Activated CD8-positive, alpha-beta T cell treated with anti-CD3 and anti-CD28 coated beads for 36 hours (primary cell): ENCODE results near the gene TRPC4AP. TPM values are rescaled to one million over a fixed set of nuclear protein-coding genes. Genes with fewer than 3 reads are reported as not detected.

Source experiments
- ATAC-seq: fragments of 200-7000 bp; cut with Tn5 transposase; one replicate; pipeline ENCODE4 v1.10.0; 2021; ENCODE audit warnings: mild to moderate bottlenecking, moderate library complexity
- CTCF ChIA-PET: fragments of 350-600 bp; sonication (Branson Sonifier 250); formaldehyde crosslinking; loops from one replicate; lab custom pipeline; 2021; ENCODE audit warnings: antibody characterized with exemption; lab: Charles Lee
- POLR2A ChIA-PET: fragments of 350-600 bp; sonication (Branson Sonifier 250); formaldehyde crosslinking; loops from one replicate; lab custom pipeline; 2021; ENCODE audit warnings: antibody characterized with exemption; lab: Charles Lee
- DNase-seq: peaks from one replicate; pipeline ENCODE4 v3.0.0-alpha.2; 2020
- H3K27ac Mint-ChIP-seq: one replicate; pipeline ENCODE4 v1.8.0; 2021; ENCODE audit warnings: mild to moderate bottlenecking, mixed read lengths
- H3K27me3 Mint-ChIP-seq: one replicate; pipeline ENCODE4 v1.8.0; 2021; ENCODE audit warnings: mixed read lengths
- H3K36me3 Mint-ChIP-seq: one replicate; pipeline ENCODE4 v1.8.0; 2021; ENCODE audit warnings: low read depth, mixed read lengths
- H3K4me1 Mint-ChIP-seq: one replicate; pipeline ENCODE4 v1.8.0; 2021; ENCODE audit warnings: low read depth, mixed read lengths
- H3K4me3 Mint-ChIP-seq: one replicate; pipeline ENCODE4 v1.8.0; 2021; ENCODE audit warnings: mild to moderate bottlenecking, moderate library complexity, mixed read lengths
- H3K9me3 Mint-ChIP-seq: one replicate; pipeline ENCODE4 v1.8.0; 2021; ENCODE audit warnings: mixed read lengths
- CTCF ChIP-seq: fragments of 200-600 bp; IDR thresholded peaks from one replicate; pipeline ENCODE4 v1.8.0; 2022; ENCODE audit warnings: antibody characterized with exemption, mild to moderate bottlenecking
- intact Hi-C: fragments of 100-400 bp; cut with micrococcal nuclease; formaldehyde crosslinking; loops from one replicate; pipeline ENCODE4 v1.10.0; 2022
- total RNA-seq, 2 experiments: library from RNA; stranded (reverse); gene quantifications; one replicate each; pipeline ENCODE4 v1.2.3, GENCODE V29; 2021

TRPC4AP gene
- total RNA-seq, 2 experiments from 2014 or later, result 34.2 to 38.2 TPM

GRCh38 chr20:35027301-35027700 is 65.3 kb downstream of the TRPC4AP start:
- no peak overlapping the region for H3K4me3 Mint-ChIP-seq
- no peak for DNase-seq
- TF ChIP-seq CTCF, result no peak
- intact Hi-C loops, result no loop called here
- H3K27ac Mint-ChIP-seq, result peak overlapping the region; percentile 25
- peaks cover 16% of the 10 kb centered on the region for H3K36me3 Mint-ChIP-seq
- POLR2A ChIA-PET, result no interaction called here
- no peaks in the 10 kb centered on the region for H3K27me3 Mint-ChIP-seq
- H3K9me3 Mint-ChIP-seq, result no peaks in the 10 kb centered on the region
- H3K4me1 Mint-ChIP-seq, result peaks cover 4% of the 10 kb centered on the region
- ATAC-seq, result no peak
- CTCF ChIA-PET, result no interaction called here

- H3K4me3 Mint-ChIP-seq, result no peak overlapping the region
- DNase-seq (no peak), ATAC-seq (no peak)
- TF ChIP-seq CTCF, result no peak
- H3K27ac Mint-ChIP-seq, result no peak overlapping the region
- intact Hi-C loops, result no loop called here
- H3K4me1 Mint-ChIP-seq, result peaks cover 4% of the 10 kb centered on the region
- peaks cover 6% of the 10 kb centered on the region for H3K36me3 Mint-ChIP-seq
- ChIA-PET CTCF (interaction anchor here (1.0 kb wide), 1 partner anchor 70 kb away, joined by 3 read pairs; no protein-coding TSS in a partner anchor), POLR2A (no interaction called here)
- no peaks in the 10 kb centered on the region for H3K27me3 Mint-ChIP-seq
- no peaks in the 10 kb centered on the region for H3K9me3 Mint-ChIP-seq
These were observed 67.5 kb downstream of the TRPC4AP start for GRCh38 chr20:35025116-35025515.

- peaks cover 4% of the 10 kb centered on the region for H3K4me1 Mint-ChIP-seq
- intact Hi-C loops, result no loop called here
These were observed 69.0 kb downstream of the TRPC4AP start for GRCh38 chr20:35023624-35024023.

GRCh38 chr20:35021831-35022230 is 70.8 kb downstream of the TRPC4AP start:
- CTCF ChIA-PET, result no interaction called here
- Mint-ChIP-seq H3K36me3 (peaks cover 5% of the 10 kb centered on the region), H3K4me3 (no peak overlapping the region), H3K4me1 (no peaks in the 10 kb centered on the region), H3K27me3 (no peaks in the 10 kb centered on the region), H3K27ac (no peak overlapping the region), H3K9me3 (no peaks in the 10 kb centered on the region)
- ATAC-seq, result no peak
- TF ChIP-seq CTCF, result no peak
- POLR2A ChIA-PET, result no interaction called here
- intact Hi-C loops, result no loop called here
- DNase-seq, result no peak

More at GRCh38 chr20:35023624-35024023, 69.0 kb downstream of the TRPC4AP start:
- ATAC-seq (no peak), DNase-seq (no peak)
- Mint-ChIP-seq H3K4me3 (no peak overlapping the region), H3K27me3 (no peaks in the 10 kb centered on the region), H3K36me3 (peaks cover 6% of the 10 kb centered on the region), H3K9me3 (no peaks in the 10 kb centered on the region), H3K27ac (no peak overlapping the region)
- ChIA-PET POLR2A (no interaction called here), CTCF (no interaction called here)
- no peak for TF ChIP-seq CTCF

GRCh38 chr20:35021063-35021462 is 71.5 kb downstream of the TRPC4AP start:
- peaks cover 5% of the 10 kb centered on the region for H3K36me3 Mint-ChIP-seq
- intact Hi-C loops, result no loop called here
- no peak for ATAC-seq
- no peak for TF ChIP-seq CTCF
- POLR2A ChIA-PET, result no interaction called here
- CTCF ChIA-PET, result no interaction called here
- DNase-seq, result no peak
- H3K4me3 Mint-ChIP-seq, result no peak overlapping the region
- no peaks in the 10 kb centered on the region for H3K4me1 Mint-ChIP-seq
- no peaks in the 10 kb centered on the region for H3K27me3 Mint-ChIP-seq
- H3K27ac Mint-ChIP-seq, result no peak overlapping the region
- H3K9me3 Mint-ChIP-seq, result no peaks in the 10 kb centered on the region
